ENCODE measurements around the gene ADM2.

GRCh38 chr22:50482107-50483074 is 1.0 kb downstream of the ADM2 start:
- no peak for TF ChIP-seq EZH2 (IDR thresholded peaks at IDR 0.05; ENCODE audit: borderline replicate concordance, low read length)
- TF ChIP-seq CTCF (conservative IDR thresholded peaks at IDR 0.05 in 1 of 2, IDR thresholded peaks at IDR 0.05 in 1 of 2; ENCODE audit: extremely low read depth in 1 of 2, insufficient read depth in 1 of 2, low read depth in 1 of 2, low read length in 2 of 2): no peak
